K562 (cell line): ENCODE results near the gene ODF2. TPM values are rescaled to one million over a fixed set of nuclear protein-coding genes. Genes with fewer than 3 reads are reported as not detected.
A peak's percentile ranks its signal among the peaks of the same experiment; 100 is the strongest.

Source experiments
- CBX8 ChIP-seq: fragments of 200-600 bp; sonication (generic); IDR thresholded peaks from 2 replicates; pipeline ENCODE4 v1.6.1; 2012; ENCODE audit warnings: borderline replicate concordance, mixed run types, low read depth, mild to moderate bottlenecking, moderate library complexity, mixed read lengths, low read length, control low read depth, inconsistent platforms; ENCODE audit not compliant: poor library complexity, severe bottlenecking; ENCODE audit errors: extremely low read depth
- ELF1 ChIP-seq: fragments of 200-800 bp; sonication (Bioruptor generic); IDR thresholded peaks from 2 replicates; pipeline ENCODE4 v1.6.1; 2016; ENCODE audit warnings: missing genetic modification characterization, missing compliant biosample characterization
- ESRRA ChIP-seq: fragments of 450-650 bp; IDR thresholded peaks from 2 replicates; pipeline ENCODE4 v1.6.1; 2014; ENCODE audit warnings: low read depth, mild to moderate bottlenecking, moderate library complexity, borderline replicate concordance
- FOXO4 ChIP-seq: fragments of 450-650 bp; formaldehyde crosslinking; IDR thresholded peaks from 2 replicates; pipeline ENCODE4 v1.4.0; 2020; ENCODE audit warnings: mild to moderate bottlenecking, moderate library complexity
- IRF1 ChIP-seq: sonication (generic); formaldehyde crosslinking; IDR thresholded peaks from 2 replicates; pipeline ENCODE4 v1.8.0; 2022; ENCODE audit warnings: missing genetic modification reagents, mild to moderate bottlenecking, borderline replicate concordance
- LARP7 ChIP-seq: fragments of 450-650 bp; IDR thresholded peaks from 2 replicates; pipeline ENCODE4 v1.6.1; 2016
- NFIC ChIP-seq: fragments of 450-650 bp; IDR thresholded peaks from 2 replicates; pipeline ENCODE4 v1.6.1; 2017; ENCODE audit warnings: mild to moderate bottlenecking, inconsistent platforms
- PHB ChIP-seq: fragments of 250-450 bp; sonication (Bioruptor Pico); IDR thresholded peaks from 2 replicates; pipeline ENCODE4 v1.5.0; 2021
- PHTF2 ChIP-seq: fragments of 250-450 bp; sonication (Bioruptor Pico); IDR thresholded peaks from 2 replicates; pipeline ENCODE4 v1.5.0; 2021; ENCODE audit warnings: mild to moderate bottlenecking
- RBFOX2 ChIP-seq: fragments of 200-400 bp; formaldehyde crosslinking; IDR thresholded peaks from 2 replicates; pipeline ENCODE4 v1.6.1; 2017; ENCODE audit warnings: low read depth, mild to moderate bottlenecking, low read length, moderate library complexity
- RNF219 ChIP-seq: fragments of 250-450 bp; sonication (Bioruptor Pico); IDR thresholded peaks from 2 replicates; pipeline ENCODE4 v1.5.0; 2022; ENCODE audit warnings: mild to moderate bottlenecking
- RUNX1 ChIP-seq: sonication (generic); IDR thresholded peaks from 2 replicates; pipeline ENCODE4 v1.6.1; 2016; ENCODE audit warnings: antibody characterized with exemption, low read depth
- SMC3 ChIP-seq: conservative IDR thresholded peaks from 2 replicates; pipeline ENCODE4 v1.6.1; 2011; ENCODE audit warnings: low read depth, low read length, improper control_type of control experiment; ENCODE audit not compliant: insufficient read depth
- SNAPC5 ChIP-seq: fragments of 250-450 bp; sonication (Bioruptor Pico); IDR thresholded peaks from 2 replicates; pipeline ENCODE4 v1.8.0; 2021; ENCODE audit warnings: moderate library complexity, mild to moderate bottlenecking, inconsistent platforms
- ZEB2 ChIP-seq: fragments of 450-650 bp; IDR thresholded peaks from 2 replicates; pipeline ENCODE4 v1.6.1; 2016
- ZNF655 ChIP-seq: fragments of 250-450 bp; sonication (Bioruptor Pico); IDR thresholded peaks from 2 replicates; pipeline ENCODE4 v1.5.0; 2021
- ZNF75A ChIP-seq: fragments of 450-650 bp; formaldehyde crosslinking; IDR thresholded peaks from 2 replicates; pipeline ENCODE4 v1.4.0; 2020; ENCODE audit warnings: mild to moderate bottlenecking
- ZNF766 ChIP-seq: fragments of 200-800 bp; sonication (Bioruptor generic); conservative IDR thresholded peaks from 2 replicates; pipeline ENCODE4 v1.6.1; 2016; ENCODE audit warnings: missing genetic modification characterization, missing compliant biosample characterization
- polyA plus RNA-seq, 8 experiments: library from polyadenylated mRNA; depleted of rRNA in 4 of 8; stranded (reverse) in 5 of 8; unstranded in 3 of 8; fragments of >200 nt; fragmentation: Nextera tagmentation in 2 of 8; fragmentation: Illumina TruSeq in 1 of 8; extraction: Ambion mirVana in 2 of 8; extraction: Trizol in 1 of 8; gene quantifications; 2 replicates each; pipeline versions ENCODE4 v1.2.1 to v1.2.3, GENCODE V29; 2011 to 2014; ENCODE audit warnings: inconsistent platforms in 1 of 8, missing spikeins in 1 of 8
- total RNA-seq, 7 experiments: library from RNA; depleted of rRNA in 6 of 7; stranded (reverse); fragments of >200 nt in 6 of 7; fragmentation: Illumina TruSeq in 2 of 7; extraction: Trizol in 2 of 7; gene quantifications; 2 replicates each; pipeline versions ENCODE4 v1.2.1 to v1.2.3, GENCODE V29; 2011 to 2021; ENCODE audit warnings: low replicate concordance in 1 of 7
- TF ChIP-seq, protein P1 (sequence below): fragments of 250-450 bp; sonication (Bioruptor Pico); IDR thresholded peaks from 2 replicates; pipeline ENCODE4 v1.8.0; 2022; ENCODE audit warnings: inconsistent platforms, mild to moderate bottlenecking, moderate library complexity, borderline replicate concordance
- TF ChIP-seq, protein P2 (sequence below): sonication (generic); formaldehyde crosslinking; IDR thresholded peaks from 2 replicates; pipeline ENCODE4 v1.8.0; 2022; ENCODE audit warnings: mild to moderate bottlenecking, missing genetic modification reagents

The ODF2 gene
- total and polyA plus RNA-seq, 9 of the 15 experiments (the other 6 are each of a cell fraction or from before 2014, with no cell fraction given) = 16.5 to 83.2 (median 69.7) TPM

DNA sequence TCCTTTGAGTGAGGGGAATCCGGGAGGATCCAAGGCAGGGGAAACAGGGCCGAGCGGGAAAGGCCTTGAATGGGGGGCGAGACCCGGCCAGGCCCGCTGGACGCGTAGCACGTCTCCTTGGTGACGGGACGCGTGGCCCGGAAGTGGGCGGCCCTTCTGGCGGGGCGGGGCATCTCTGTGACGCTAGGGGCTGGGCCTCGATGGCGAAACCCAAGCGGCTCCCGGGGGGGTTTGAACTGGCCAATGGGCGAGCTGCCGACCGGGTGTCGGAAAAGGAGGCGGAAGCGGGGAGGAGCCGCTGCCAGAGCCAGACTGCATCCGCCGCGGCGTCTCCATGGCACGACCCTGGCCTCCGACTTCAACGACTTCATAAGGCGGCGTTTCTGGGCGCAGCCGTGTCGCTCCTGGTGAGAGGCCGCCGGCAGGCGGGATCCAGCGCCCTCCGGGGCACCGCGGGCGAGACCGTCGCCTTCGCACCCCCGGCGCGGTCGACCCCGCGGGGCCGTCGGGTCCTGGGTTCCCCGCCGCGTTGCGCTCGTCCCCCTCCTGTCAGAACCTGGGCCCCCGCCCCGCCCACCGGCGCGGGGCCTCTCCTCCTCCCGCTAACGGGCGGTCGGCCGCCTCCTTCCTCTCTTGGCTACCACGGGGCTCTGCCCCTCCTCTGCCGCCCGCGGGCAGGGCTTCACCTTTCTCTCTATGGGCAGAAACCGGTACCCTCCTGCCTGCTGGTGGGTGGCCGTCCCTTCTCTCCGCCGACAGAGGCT lies at the start of gene ODF2 (continued):
- no peak for TF ChIP-seq IRF1
- TF ChIP-seq ELF1 (tag) = peak; percentile 94
- TF ChIP-seq ZNF75A (CRISPR knock-in tag) = no peak
- no peak for TF ChIP-seq RNF219
- no peak for TF ChIP-seq RUNX1
- no peak for TF ChIP-seq FOXO4 (CRISPR knock-in tag)
- TF ChIP-seq SMC3 = no peak
- no peak; the same call in 1 of the 2 replicates for TF ChIP-seq ESRRA
- TF ChIP-seq, protein P1, sequence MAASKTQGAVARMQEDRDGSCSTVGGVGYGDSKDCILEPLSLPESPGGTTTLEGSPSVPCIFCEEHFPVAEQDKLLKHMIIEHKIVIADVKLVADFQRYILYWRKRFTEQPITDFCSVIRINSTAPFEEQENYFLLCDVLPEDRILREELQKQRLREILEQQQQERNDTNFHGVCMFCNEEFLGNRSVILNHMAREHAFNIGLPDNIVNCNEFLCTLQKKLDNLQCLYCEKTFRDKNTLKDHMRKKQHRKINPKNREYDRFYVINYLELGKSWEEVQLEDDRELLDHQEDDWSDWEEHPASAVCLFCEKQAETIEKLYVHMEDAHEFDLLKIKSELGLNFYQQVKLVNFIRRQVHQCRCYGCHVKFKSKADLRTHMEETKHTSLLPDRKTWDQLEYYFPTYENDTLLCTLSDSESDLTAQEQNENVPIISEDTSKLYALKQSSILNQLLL (CRISPR knock-in tag) = no peak
- TF ChIP-seq LARP7 = no peak
- TF ChIP-seq CBX8 = no peak
- no peak for TF ChIP-seq ZEB2
- no peak for TF ChIP-seq PHB (CRISPR knock-in tag)
- no peak for TF ChIP-seq ZNF655 (CRISPR knock-in tag)
- peak; percentile 37; the same call in 1 of the 2 replicates for TF ChIP-seq NFIC
- no peak for TF ChIP-seq PHTF2 (CRISPR knock-in tag)
- no peak for TF ChIP-seq SNAPC5 (CRISPR knock-in tag)
- peak; percentile 91 for TF ChIP-seq RBFOX2
- TF ChIP-seq, protein P2, sequence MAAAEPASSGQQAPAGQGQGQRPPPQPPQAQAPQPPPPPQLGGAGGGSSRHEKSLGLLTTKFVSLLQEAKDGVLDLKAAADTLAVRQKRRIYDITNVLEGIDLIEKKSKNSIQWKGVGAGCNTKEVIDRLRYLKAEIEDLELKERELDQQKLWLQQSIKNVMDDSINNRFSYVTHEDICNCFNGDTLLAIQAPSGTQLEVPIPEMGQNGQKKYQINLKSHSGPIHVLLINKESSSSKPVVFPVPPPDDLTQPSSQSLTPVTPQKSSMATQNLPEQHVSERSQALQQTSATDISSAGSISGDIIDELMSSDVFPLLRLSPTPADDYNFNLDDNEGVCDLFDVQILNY (CRISPR knock-in tag) = no peak
- no peak for TF ChIP-seq ZNF766 (CRISPR knock-in tag)
